ENCODE results near the gene C1orf74.
A peak's percentile ranks its signal among the peaks of the same experiment; 100 is the strongest.

The C1orf74 gene

GRCh38 chr1:209772126-209772525 is 12.2 kb downstream of the C1orf74 start:
- DNase-seq (ENCODE audit: low read depth in 2 of 2, low spot score in 1 of 2), result no peak

- DNase-seq (ENCODE audit: low read depth in 2 of 2, low spot score in 1 of 2), result no peak
Observed at GRCh38 chr1:209770636-209771415, 13.5 kb downstream of the C1orf74 start.

GRCh38 chr1:209769971-209770370 is 14.4 kb downstream of the C1orf74 start:
- DNase-seq (ENCODE audit: low read depth in 2 of 2, low spot score in 1 of 2), result no peak

GRCh38 chr1:209769171-209769904 is 15.0 kb downstream of the C1orf74 start:
- DNase-seq (ENCODE audit: low read depth in 2 of 2, low spot score in 1 of 2), result peak; percentile 51 to 71

- DNase-seq (ENCODE audit: low read depth in 2 of 2, low spot score in 1 of 2), result peak; percentile 49 to 67
Observed at GRCh38 chr1:209768354-209768774, 16.0 kb downstream of the C1orf74 start.

- no peak for DNase-seq (ENCODE audit: low read depth in 2 of 2, low spot score in 1 of 2)
Observed at GRCh38 chr1:209767706-209768105, 16.7 kb downstream of the C1orf74 start.

GRCh38 chr1:209767096-209767495 is 17.3 kb downstream of the C1orf74 start:
- DNase-seq (ENCODE audit: low read depth in 2 of 2, low spot score in 1 of 2), result no peak

GRCh38 chr1:209766051-209766450 is 18.3 kb downstream of the C1orf74 start:
- no peak for DNase-seq (ENCODE audit: low read depth in 2 of 2, low spot score in 1 of 2)

GRCh38 chr1:209761011-209761635 is 23.2 kb downstream of the C1orf74 start:
- DNase-seq (ENCODE audit: low read depth in 2 of 2, low spot score in 1 of 2), result no peak

GRCh38 chr1:209759829-209760359 is 24.5 kb downstream of the C1orf74 start:
- DNase-seq (ENCODE audit: low read depth in 2 of 2, low spot score in 1 of 2), result no peak

GRCh38 chr1:209758400-209758799 is 26.0 kb downstream of the C1orf74 start:
- DNase-seq (ENCODE audit: low read depth in 2 of 2, low spot score in 1 of 2), result no peak

- DNase-seq (ENCODE audit: low read depth in 2 of 2, low spot score in 1 of 2), result no peak
Observed at GRCh38 chr1:209756615-209757445, 27.5 kb downstream of the C1orf74 start.

- DNase-seq (ENCODE audit: low read depth in 2 of 2, low spot score in 1 of 2), result peak; percentile 37 to 63
Observed at GRCh38 chr1:209755926-209756614, 28.3 kb downstream of the C1orf74 start, which contains the start of gene TRAF3IP3. Gene TRAF3IP3 (plus strand): TSS chr1:209756053. CDS start chr1:209760040, 3,987 bp downstream.

GRCh38 chr1:209755256-209755655 is 29.1 kb downstream of the C1orf74 start:
- no peak for DNase-seq (ENCODE audit: low read depth in 2 of 2, low spot score in 1 of 2)

GRCh38 chr1:209752890-209753289 is 31.5 kb downstream of the C1orf74 start:
- DNase-seq (ENCODE audit: low read depth in 2 of 2, low spot score in 1 of 2), result no peak

- DNase-seq (ENCODE audit: low read depth in 2 of 2, low spot score in 1 of 2), result no peak
Observed at GRCh38 chr1:209751627-209752231, 32.6 kb downstream of the C1orf74 start.

GRCh38 chr1:209749670-209750323 is 34.6 kb downstream of the C1orf74 start:
- no peak for DNase-seq (ENCODE audit: low read depth in 2 of 2, low spot score in 1 of 2)

- no peak for DNase-seq (ENCODE audit: low read depth in 2 of 2, low spot score in 1 of 2)
Observed at GRCh38 chr1:209749205-209749604, 35.2 kb downstream of the C1orf74 start.

GRCh38 chr1:209748620-209749019 is 35.7 kb downstream of the C1orf74 start:
- DNase-seq (ENCODE audit: low read depth in 2 of 2, low spot score in 1 of 2), result no peak
